HFF-Myc (cell line): ENCODE data around the gene WDR93.

Experiments used
- DNase-seq: peaks from one replicate; pipeline ENCODE4 v3.0.0-alpha.2; 2011; ENCODE audit warnings: low read depth; ENCODE audit errors: extremely low read depth
- H3K4me3 ChIP-seq: replicated peaks from 2 replicates; pipeline ENCODE4 v1.5.1; 2011; ENCODE audit warnings: low read depth, mild to moderate bottlenecking, control low read depth, low read length
- CTCF ChIP-seq: IDR thresholded peaks from 2 replicates; pipeline ENCODE4 v1.5.1; 2012; ENCODE audit warnings: mild to moderate bottlenecking, low read depth, low read length, control low read depth; ENCODE audit errors: missing control alignments

Gene WDR93

GRCh38 chr15:89662893-89663626 lies 27.6 kb upstream of the WDR93 start:
- H3K4me3 ChIP-seq, result peak overlapping the region; percentile 38
- peak; percentile 92 for DNase-seq
- TF ChIP-seq CTCF, result no peak

GRCh38 chr15:89664441-89665350 lies 25.9 kb upstream of the WDR93 start:
- no peak for TF ChIP-seq CTCF
- no peak for DNase-seq

GRCh38 chr15:89665449-89666181 lies 25.0 kb upstream of the WDR93 start:
- peak overlapping the region; percentile 30 for H3K4me3 ChIP-seq
- DNase-seq, result no peak
- no peak for TF ChIP-seq CTCF

More at GRCh38 chr15:89664441-89665350, 25.9 kb upstream of the WDR93 start:
- H3K4me3 ChIP-seq, result peak overlapping the region; percentile 30

GRCh38 chr15:89666184-89666857 lies 24.3 kb upstream of the WDR93 start:
- H3K4me3 ChIP-seq, result peak overlapping the region; percentile 30
- DNase-seq, result no peak
- no peak for TF ChIP-seq CTCF

- H3K4me3 ChIP-seq, result no peak overlapping the region
- DNase-seq, result no peak
- TF ChIP-seq CTCF, result no peak
These were observed 23.5 kb upstream of the WDR93 start for GRCh38 chr15:89666858-89667705.
